HUES64 (cell line): ENCODE measurements around the gene TCERG1L.

ENCODE experiments used
- H3K27ac ChIP-seq: 2 replicates; pipeline ENCODE4 v1.7.0; 2013; ENCODE audit warnings: low read depth, low read length, inconsistent platforms
- H3K27me3 ChIP-seq: 2 replicates; pipeline ENCODE4 v1.6.1; 2013; ENCODE audit warnings: mild to moderate bottlenecking, low read length; ENCODE audit not compliant: insufficient read depth
- H3K36me3 ChIP-seq: 2 replicates; pipeline ENCODE4 v1.6.1; 2013; ENCODE audit warnings: mild to moderate bottlenecking, low read length; ENCODE audit not compliant: insufficient read depth
- H3K4me1 ChIP-seq: 2 replicates; pipeline ENCODE4 v1.6.1; 2013; ENCODE audit warnings: mild to moderate bottlenecking, low read length, moderate library complexity; ENCODE audit not compliant: insufficient read depth
- H3K4me3 ChIP-seq: 2 replicates; pipeline ENCODE4 v1.5.1; 2013; ENCODE audit warnings: mild to moderate bottlenecking, low read length, moderate library complexity
- H3K9ac ChIP-seq: 2 replicates; pipeline ENCODE4 v1.6.1; 2013; ENCODE audit warnings: mild to moderate bottlenecking, low read depth, low read length
- H3K9me3 ChIP-seq: 2 replicates; pipeline ENCODE4 v1.6.1; 2013; ENCODE audit warnings: low read depth, low read length; ENCODE audit not compliant: insufficient read depth
- WGBS: fragments of 150-250, 120-280 bp; methylation state at CpG from one replicate; pipeline ENCODE4 v1.1.7; 2013; ENCODE audit warnings: missing lambda C conversion rate; 5-methylcytosine and 5-hydroxymethylcytosine counted together

Gene TCERG1L

GRCh38 chr10:131222986-131223385 lies 88.5 kb downstream of the TCERG1L start:
- Histone ChIP-seq H3K36me3 (no peaks in the 10 kb centered on the region), H3K27me3 (no peaks in the 10 kb centered on the region), H3K4me3 (no peak overlapping the region), H3K9me3 (no peaks in the 10 kb centered on the region), H3K9ac (no peak overlapping the region), H3K4me1 (no peaks in the 10 kb centered on the region), H3K27ac (no peak overlapping the region)
- 94% methylated on average over 16 of the region's 16 CpGs for WGBS

GRCh38 chr10:131221632-131222277 lies 89.8 kb downstream of the TCERG1L start:
- Histone ChIP-seq H3K36me3 (no peaks in the 10 kb centered on the region), H3K9me3 (no peaks in the 10 kb centered on the region), H3K27ac (no peak overlapping the region), H3K27me3 (no peaks in the 10 kb centered on the region), H3K9ac (no peak overlapping the region), H3K4me1 (no peaks in the 10 kb centered on the region), H3K4me3 (no peak overlapping the region)
- 96% methylated on average over 23 of the region's 23 CpGs for WGBS

GRCh38 chr10:131220601-131221171 lies 90.8 kb downstream of the TCERG1L start:
- Histone ChIP-seq H3K27ac (no peak overlapping the region), H3K4me1 (no peaks in the 10 kb centered on the region), H3K36me3 (no peaks in the 10 kb centered on the region), H3K9me3 (no peaks in the 10 kb centered on the region), H3K4me3 (no peak overlapping the region), H3K27me3 (no peaks in the 10 kb centered on the region), H3K9ac (no peak overlapping the region)
- WGBS: 94% methylated on average over 11 of the region's 11 CpGs

- H3K9me3 ChIP-seq: no peaks in the 10 kb centered on the region
These were observed 91.5 kb downstream of the TCERG1L start for GRCh38 chr10:131219955-131220489.

GRCh38 chr10:131219584-131219886 lies 92.0 kb downstream of the TCERG1L start:
- Histone ChIP-seq H3K27me3 (no peaks in the 10 kb centered on the region), H3K27ac (no peak overlapping the region), H3K36me3 (no peaks in the 10 kb centered on the region), H3K9ac (no peak overlapping the region), H3K9me3 (no peaks in the 10 kb centered on the region), H3K4me3 (no peak overlapping the region), H3K4me1 (no peaks in the 10 kb centered on the region)
- 95% methylated on average over 10 of the region's 10 CpGs for WGBS

More at GRCh38 chr10:131219955-131220489, 91.5 kb downstream of the TCERG1L start:
- no peak overlapping the region for H3K4me3 ChIP-seq
- H3K4me1 ChIP-seq: no peaks in the 10 kb centered on the region
- no peak overlapping the region for H3K27ac ChIP-seq
- H3K27me3 ChIP-seq: no peaks in the 10 kb centered on the region
- no peak overlapping the region for H3K9ac ChIP-seq
- 96% methylated on average over 15 of the region's 15 CpGs for WGBS
- no peaks in the 10 kb centered on the region for H3K36me3 ChIP-seq

- Histone ChIP-seq H3K4me3 (no peak overlapping the region), H3K4me1 (no peaks in the 10 kb centered on the region), H3K9ac (no peak overlapping the region), H3K36me3 (no peaks in the 10 kb centered on the region), H3K9me3 (no peaks in the 10 kb centered on the region), H3K27me3 (no peaks in the 10 kb centered on the region), H3K27ac (no peak overlapping the region)
- WGBS: 95% methylated on average over 17 of the region's 17 CpGs
These were observed 92.5 kb downstream of the TCERG1L start for GRCh38 chr10:131218811-131219583.

GRCh38 chr10:131216681-131217230 lies 94.8 kb downstream of the TCERG1L start:
- Histone ChIP-seq H3K36me3 (no peaks in the 10 kb centered on the region), H3K27me3 (no peaks in the 10 kb centered on the region)
- WGBS: 96% methylated on average over 9 of the region's 9 CpGs

GRCh38 chr10:131215776-131216175 lies 95.7 kb downstream of the TCERG1L start:
- Histone ChIP-seq H3K4me3 (no peak overlapping the region), H3K27ac (no peak overlapping the region), H3K27me3 (no peaks in the 10 kb centered on the region), H3K9ac (no peak overlapping the region), H3K9me3 (no peaks in the 10 kb centered on the region), H3K36me3 (no peaks in the 10 kb centered on the region), H3K4me1 (no peaks in the 10 kb centered on the region)
- 95% methylated on average over 6 of the region's 6 CpGs for WGBS

More at GRCh38 chr10:131216681-131217230, 94.8 kb downstream of the TCERG1L start:
- Histone ChIP-seq H3K27ac (no peak overlapping the region), H3K4me1 (no peaks in the 10 kb centered on the region), H3K4me3 (no peak overlapping the region), H3K9ac (no peak overlapping the region), H3K9me3 (no peaks in the 10 kb centered on the region)

- no peaks in the 10 kb centered on the region for H3K27me3 ChIP-seq
- no peak overlapping the region for H3K9ac ChIP-seq
- H3K27ac ChIP-seq: no peak overlapping the region
- no peaks in the 10 kb centered on the region for H3K4me1 ChIP-seq
- 96% methylated on average over 17 of the region's 17 CpGs for WGBS
- H3K36me3 ChIP-seq: no peaks in the 10 kb centered on the region
- H3K9me3 ChIP-seq: no peaks in the 10 kb centered on the region
- H3K4me3 ChIP-seq: no peak overlapping the region
These were observed 96.8 kb downstream of the TCERG1L start for GRCh38 chr10:131214521-131215244.

- no peaks in the 10 kb centered on the region for H3K9me3 ChIP-seq
- WGBS: 82% methylated on average over 9 of the region's 9 CpGs
- no peaks in the 10 kb centered on the region for H3K36me3 ChIP-seq
- no peaks in the 10 kb centered on the region for H3K27me3 ChIP-seq
- H3K9ac ChIP-seq: no peak overlapping the region
- no peak overlapping the region for H3K27ac ChIP-seq
- H3K4me3 ChIP-seq: no peak overlapping the region
- no peaks in the 10 kb centered on the region for H3K4me1 ChIP-seq
These were observed 97.6 kb downstream of the TCERG1L start for GRCh38 chr10:131213741-131214505.
